ENCODE results near the gene PDE11A.

GRCh38 chr2:178016612-178017011 is 56.0 kb downstream of the PDE11A start:
- TF ChIP-seq REST (IDR thresholded peaks at IDR 0.05; ENCODE audit: insufficient read depth in 1 of 2, low read depth in 2 of 2, low read length in 2 of 2) (no peak), POLR2AphosphoS5 (IDR thresholded peaks at IDR 0.05; ENCODE audit: low read depth, low read length) (no peak)
